GM12874 (cell line): ENCODE data around the gene CDK19.

Experiments
- CTCF ChIP-seq: IDR thresholded peaks from 2 replicates; pipeline ENCODE4 v1.5.1; 2011; ENCODE audit warnings: low read depth, mild to moderate bottlenecking, control low read depth, low read length, moderate library complexity; ENCODE audit not compliant: insufficient read depth

Gene CDK19

GRCh38 chr6:110622912-110623578 lies 192.2 kb downstream of the CDK19 start:
- no peak for TF ChIP-seq CTCF

- no peak for TF ChIP-seq CTCF
Observed at GRCh38 chr6:110621061-110621460, 194.2 kb downstream of the CDK19 start.

- no peak for TF ChIP-seq CTCF
Observed at GRCh38 chr6:110620065-110620464, 195.2 kb downstream of the CDK19 start.

GRCh38 chr6:110619275-110619908 lies 195.9 kb downstream of the CDK19 start:
- no peak for TF ChIP-seq CTCF

GRCh38 chr6:110618591-110619267 lies 196.5 kb downstream of the CDK19 start:
- TF ChIP-seq CTCF: 0 out of 2 replicates have a peak, but pooled peaks have one; percentile 14

GRCh38 chr6:110617057-110617456 lies 198.2 kb downstream of the CDK19 start:
- no peak for TF ChIP-seq CTCF

GRCh38 chr6:110615722-110616121 lies 199.5 kb downstream of the CDK19 start:
- no peak for TF ChIP-seq CTCF
